ENCODE data around the gene C19orf53. TPM values are rescaled to one million over a fixed set of nuclear protein-coding genes. Genes with fewer than 3 reads are reported as not detected.

The C19orf53 gene
- total RNA-seq, 2 experiments from 2014 or later, result 90.1 to 162 TPM

DNA sequence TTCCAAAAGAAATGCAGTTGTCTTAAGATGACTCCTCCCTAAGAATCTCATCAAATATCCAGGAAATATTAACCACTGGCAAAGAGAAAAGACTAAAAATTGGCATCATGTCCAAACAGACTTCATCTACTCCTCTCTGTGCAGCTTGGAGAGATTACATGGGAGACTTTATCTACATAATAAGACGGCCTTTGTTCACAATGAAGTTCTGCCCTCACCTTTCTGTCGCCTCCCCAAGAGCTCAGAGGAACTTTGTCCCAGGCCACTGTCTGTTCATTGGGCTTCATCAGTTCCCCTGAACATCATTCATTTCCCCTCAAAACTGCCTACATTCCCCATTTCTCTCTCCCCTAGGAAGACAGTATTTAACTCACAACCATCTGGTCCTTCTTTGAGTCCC, 32.4 kb upstream of the C19orf53 start:
- ChIA-PET POLR2A (interaction anchor here (0.9 to 1.3 kb wide), 2 partner anchors 10 to 32 kb away, joined by 3 to 5 read pairs; no protein-coding TSS in a partner anchor), CTCF (ENCODE audit: unreplicated experiment) (no interaction called here)
- no peaks in the 10 kb centered on the region for H3K79me2 ChIP-seq (ENCODE audit: insufficient read depth, low read depth, low read length)
- no TSS peak for BruUV-seq (replicated peaks)
- H3K4me1 ChIP-seq (ENCODE audit: insufficient read depth, low read length, poor library complexity, severe bottlenecking), result no peaks in the 10 kb centered on the region
- TF ChIP-seq EZH2phosphoT487 (IDR thresholded peaks at IDR 0.05; ENCODE audit: borderline replicate concordance, low read depth, low read length) (no peak), CTCF (conservative IDR thresholded peaks at IDR 0.05; ENCODE audit: low read length) (no peak)
- intact Hi-C loops (cut with micrococcal nuclease; ENCODE audit: unreplicated experiment), result no loop called here
- no peak overlapping the region for H3K4me2 ChIP-seq (ENCODE audit: low read length)
- DNase-seq (ENCODE audit: low spot score), result no peak
- peaks cover 6% of the 10 kb centered on the region; the same call in 1 of the 2 replicates for H3K9me3 ChIP-seq (ENCODE audit: low read length)
- no peak overlapping the region for H2AFZ ChIP-seq (ENCODE audit: low read length)
- H3K9me2 ChIP-seq (ENCODE audit: insufficient read depth, low read length), result no peaks in the 10 kb centered on the region
- no peaks in the 10 kb centered on the region for H3K36me3 ChIP-seq (ENCODE audit: insufficient read depth, low read length)
- H3K4me3 ChIP-seq (ENCODE audit: low read depth, low read length, poor library complexity, severe bottlenecking), result no peak overlapping the region
- no peaks in the 10 kb centered on the region for H4K20me1 ChIP-seq (ENCODE audit: insufficient read depth, low read length)
- H3K27ac ChIP-seq (ENCODE audit: low read depth, low read length, poor library complexity, severe bottlenecking), result no peak overlapping the region

DNA sequence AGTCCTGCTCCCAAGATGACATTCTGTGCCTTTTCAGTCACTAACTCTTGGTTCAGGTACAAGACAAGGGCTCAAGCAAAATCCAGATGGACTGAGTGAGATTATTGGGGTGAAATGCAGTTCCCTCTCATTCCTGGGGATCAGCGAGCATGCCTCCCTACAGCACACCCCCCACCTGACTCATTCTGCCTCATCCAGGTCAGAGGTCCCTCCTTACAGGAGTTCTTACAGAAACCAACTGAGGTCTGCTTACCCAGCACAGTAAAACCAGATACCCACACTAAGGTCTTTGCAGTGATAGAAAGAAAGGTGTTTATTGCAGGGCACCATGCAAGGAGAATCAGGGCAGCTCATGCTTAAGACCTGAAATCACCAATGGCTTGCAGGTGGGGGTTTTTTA, 31.5 kb upstream of the C19orf53 start:
- Histone ChIP-seq H3K36me3 (ENCODE audit: insufficient read depth, low read length) (no peaks in the 10 kb centered on the region), H2AFZ (ENCODE audit: low read length) (no peak overlapping the region), H3K4me2 (ENCODE audit: low read length) (no peak overlapping the region), H4K20me1 (ENCODE audit: insufficient read depth, low read length) (no peaks in the 10 kb centered on the region), H3K9me2 (ENCODE audit: insufficient read depth, low read length) (no peaks in the 10 kb centered on the region), H3K79me2 (ENCODE audit: insufficient read depth, low read depth, low read length) (no peaks in the 10 kb centered on the region), H3K4me1 (ENCODE audit: insufficient read depth, low read length, poor library complexity, severe bottlenecking) (no peaks in the 10 kb centered on the region), H3K9me3 (ENCODE audit: low read length) (peaks cover 12% of the 10 kb centered on the region; the same call in 1 of the 2 replicates), H3K27ac (ENCODE audit: low read depth, low read length, poor library complexity, severe bottlenecking) (no peak overlapping the region), H3K4me3 (ENCODE audit: low read depth, low read length, poor library complexity, severe bottlenecking) (no peak overlapping the region)
- TF ChIP-seq CTCF (conservative IDR thresholded peaks at IDR 0.05; ENCODE audit: low read length) (no peak), EZH2phosphoT487 (IDR thresholded peaks at IDR 0.05; ENCODE audit: borderline replicate concordance, low read depth, low read length) (no peak)
- DNase-seq (ENCODE audit: low spot score), result no peak
- BruUV-seq (replicated peaks), result no TSS peak
- POLR2A ChIA-PET, result interaction anchor here (0.6 kb wide), 2 partner anchors 10 to 280 kb away, joined by 3 to 4 read pairs; no protein-coding TSS in a partner anchor
- intact Hi-C loops (cut with micrococcal nuclease; ENCODE audit: unreplicated experiment), result no loop called here
- CTCF ChIA-PET (ENCODE audit: unreplicated experiment), result no interaction called here

- no peak for DNase-seq (ENCODE audit: low spot score)
- BruUV-seq (replicated peaks), result no TSS peak
- H3K4me1 ChIP-seq (ENCODE audit: insufficient read depth, low read length, poor library complexity, severe bottlenecking), result peaks cover 7% of the 10 kb centered on the region
- H3K36me3 ChIP-seq (ENCODE audit: insufficient read depth, low read length), result no peaks in the 10 kb centered on the region
- H3K9me2 ChIP-seq (ENCODE audit: insufficient read depth, low read length), result no peaks in the 10 kb centered on the region
- H3K79me2 ChIP-seq (ENCODE audit: insufficient read depth, low read depth, low read length), result peaks cover 13% of the 10 kb centered on the region; the same call in 1 of the 2 replicates
- no peak overlapping the region for H2AFZ ChIP-seq (ENCODE audit: low read length)
- H3K27ac ChIP-seq (ENCODE audit: low read depth, low read length, poor library complexity, severe bottlenecking), result no peak overlapping the region
- CTCF ChIA-PET (ENCODE audit: unreplicated experiment), result no interaction called here
- intact Hi-C loops (cut with micrococcal nuclease; ENCODE audit: unreplicated experiment), result no loop called here
- peaks cover 12% of the 10 kb centered on the region; the same call in 1 of the 2 replicates for H3K9me3 ChIP-seq (ENCODE audit: low read length)
- TF ChIP-seq CTCF (conservative IDR thresholded peaks at IDR 0.05; ENCODE audit: low read length) (no peak), EZH2phosphoT487 (IDR thresholded peaks at IDR 0.05; ENCODE audit: borderline replicate concordance, low read depth, low read length) (no peak)
- POLR2A ChIA-PET, result interaction anchor here (0.8 to 1.0 kb wide), 2 partner anchors 9 to 12 kb away, joined by 3 to 4 read pairs; no protein-coding TSS in a partner anchor
- H4K20me1 ChIP-seq (ENCODE audit: insufficient read depth, low read length), result no peaks in the 10 kb centered on the region
- no peak overlapping the region for H3K4me2 ChIP-seq (ENCODE audit: low read length)
- no peak overlapping the region for H3K4me3 ChIP-seq (ENCODE audit: low read depth, low read length, poor library complexity, severe bottlenecking)
Observed at GRCh38 chr19:13744174-13744573, 30.1 kb upstream of the C19orf53 start.
